Naive thymus-derived CD8-positive, alpha-beta T cell (primary cell): ENCODE data around the gene LYRM4. TPM values are rescaled to one million over a fixed set of nuclear protein-coding genes. Genes with fewer than 3 reads are reported as not detected.

Experiments used
- ATAC-seq, 2 donors: fragments of 150-1000 bp; cut with Tn5 transposase in 1 of 2; sonication (Bioruptor Pico), chemical (Tn5 transposase) in 1 of 2; 1 replicate in 1 of 2; 2 replicates in 1 of 2; pipeline ENCODE4 v1.10.0; 2021; ENCODE audit warnings: mild to moderate bottlenecking in 2 of 2, moderate library complexity in 2 of 2
- POLR2A ChIA-PET: fragments of 350-600 bp; sonication (Branson Sonifier 250); formaldehyde crosslinking; loops from one replicate; lab custom pipeline; 2021; ENCODE audit warnings: antibody characterized with exemption; lab: Charles Lee
- DNase-seq, 10 donors: peaks; one replicate each; pipeline versions ENCODE4 v3.0.0 to v3.0.0-alpha.2; 2020 to 2022
- H3K27ac Mint-ChIP-seq, 10 donors: one replicate each; pipeline ENCODE4 v1.8.0; 2020 to 2022; ENCODE audit warnings: mild to moderate bottlenecking in 10 of 10, mixed read lengths in 10 of 10, moderate library complexity in 4 of 10, inconsistent platforms in 1 of 10
- H3K27me3 Mint-ChIP-seq, 5 donors: one replicate each; pipeline ENCODE4 v1.8.0; 2021 to 2022; ENCODE audit warnings: mixed read lengths in 5 of 5
- H3K36me3 Mint-ChIP-seq, 3 donors: one replicate each; pipeline ENCODE4 v1.8.0; 2020 to 2022; ENCODE audit warnings: mixed read lengths in 3 of 3, mild to moderate bottlenecking in 2 of 3, inconsistent platforms in 1 of 3
- H3K4me1 Mint-ChIP-seq, 4 donors: one replicate each; pipeline ENCODE4 v1.8.0; 2021 to 2022; ENCODE audit warnings: mixed read lengths in 4 of 4
- H3K4me3 Mint-ChIP-seq, 10 donors: one replicate each; pipeline ENCODE4 v1.8.0; 2020 to 2022; ENCODE audit warnings: mild to moderate bottlenecking in 10 of 10, mixed read lengths in 10 of 10, moderate library complexity in 6 of 10, inconsistent platforms in 1 of 10
- H3K9me3 Mint-ChIP-seq, 9 donors: one replicate each; pipeline ENCODE4 v1.8.0; 2020 to 2022; ENCODE audit warnings: mixed read lengths in 9 of 9, mild to moderate bottlenecking in 3 of 9, inconsistent platforms in 1 of 9, moderate library complexity in 1 of 9
- polyA plus RNA-seq, 3 donors: library from polyadenylated mRNA; unstranded; fragments of 300-500 nt; fragmentation: Illumina TruSeq; gene quantifications; one replicate each; pipeline ENCODE4 v1.2.3, GENCODE V29; 2021
- total RNA-seq, 8 experiments: library from RNA in 2 of 8; stranded (reverse) in 2 of 8; gene quantifications; one replicate each; pipeline ENCODE4 v1.2.3 and lab custom pipeline; 2021 to 2026

LYRM4 gene
- total and polyA plus RNA-seq, 5 experiments from 2014 or later, result 27.8 to 56.8 (median 52.3) TPM

DNA sequence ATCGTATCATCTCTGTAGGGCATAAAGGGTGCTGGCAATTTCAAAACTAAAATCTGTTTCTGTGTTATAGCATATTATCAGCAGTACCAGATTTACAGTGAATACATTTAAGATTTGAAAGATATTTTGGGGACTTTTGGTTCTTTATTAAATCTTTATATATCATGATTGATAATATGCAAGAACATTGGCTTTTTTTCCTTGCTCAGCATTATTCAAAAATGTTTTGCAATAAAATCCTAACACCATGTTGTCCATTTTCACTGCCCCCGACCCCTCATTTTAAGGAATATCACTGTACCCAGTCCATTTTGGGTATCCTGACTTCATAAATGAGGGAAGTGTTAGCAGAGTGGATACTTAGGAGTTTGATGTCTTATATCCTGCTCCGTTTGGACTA lies 16.8 kb upstream of the LYRM4 start:
- Mint-ChIP-seq H3K4me3 (no peak overlapping the region), H3K9me3 (no peaks in the 10 kb centered on the region), H3K4me1 (peaks cover 17 to 38% (median 34%) of the 10 kb centered on the region in 4 donors), H3K36me3 (peaks cover 0 to 38% (median 7%) of the 10 kb centered on the region in 3 donors), H3K27ac (no peak overlapping the region), H3K27me3 (no peaks in the 10 kb centered on the region)
- POLR2A ChIA-PET, result no interaction called here
- no peak for DNase-seq
- ATAC-seq, result no peak

DNA sequence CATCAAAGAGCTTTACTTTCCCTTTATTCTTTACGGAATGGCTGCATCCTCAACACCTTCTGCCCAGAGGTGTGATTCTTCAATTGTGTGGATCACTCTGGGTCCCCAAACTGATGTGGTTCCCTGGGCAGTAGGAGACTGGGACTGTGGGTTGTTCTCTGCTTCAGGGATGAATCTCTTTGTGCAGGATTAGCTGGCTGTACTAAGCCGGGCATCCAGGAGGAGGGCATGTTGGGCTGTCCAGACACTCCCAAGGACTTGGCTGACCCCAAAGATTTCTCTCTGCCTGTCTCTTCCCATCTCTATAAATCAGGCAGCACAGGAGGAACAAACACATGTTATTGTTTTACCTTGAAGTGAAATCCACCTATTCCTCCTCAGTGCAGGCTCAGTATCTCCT lies 15.8 kb upstream of the LYRM4 start:
- peaks cover 0 to 37% (median 7%) of the 10 kb centered on the region in 3 donors for H3K36me3 Mint-ChIP-seq
- H3K4me1 Mint-ChIP-seq, result peaks cover 15 to 32% (median 30%) of the 10 kb centered on the region in 4 donors
- no peak overlapping the region for H3K4me3 Mint-ChIP-seq
- POLR2A ChIA-PET, result no interaction called here
- DNase-seq (no peak), ATAC-seq (no peak)
- H3K9me3 Mint-ChIP-seq, result no peaks in the 10 kb centered on the region
- no peaks in the 10 kb centered on the region for H3K27me3 Mint-ChIP-seq
- no peak overlapping the region for H3K27ac Mint-ChIP-seq

GRCh38 chr6:5275497-5275896 lies 14.7 kb upstream of the LYRM4 start:
- DNase-seq (no peak), ATAC-seq (no peak)
- Mint-ChIP-seq H3K36me3 (peaks cover 0 to 37% (median 13%) of the 10 kb centered on the region in 3 donors), H3K9me3 (no peaks in the 10 kb centered on the region), H3K4me1 (peaks cover 20 to 36% (median 34%) of the 10 kb centered on the region in 4 donors), H3K27ac (no peak overlapping the region), H3K4me3 (no peak overlapping the region), H3K27me3 (no peaks in the 10 kb centered on the region)
- POLR2A ChIA-PET, result no interaction called here

DNA sequence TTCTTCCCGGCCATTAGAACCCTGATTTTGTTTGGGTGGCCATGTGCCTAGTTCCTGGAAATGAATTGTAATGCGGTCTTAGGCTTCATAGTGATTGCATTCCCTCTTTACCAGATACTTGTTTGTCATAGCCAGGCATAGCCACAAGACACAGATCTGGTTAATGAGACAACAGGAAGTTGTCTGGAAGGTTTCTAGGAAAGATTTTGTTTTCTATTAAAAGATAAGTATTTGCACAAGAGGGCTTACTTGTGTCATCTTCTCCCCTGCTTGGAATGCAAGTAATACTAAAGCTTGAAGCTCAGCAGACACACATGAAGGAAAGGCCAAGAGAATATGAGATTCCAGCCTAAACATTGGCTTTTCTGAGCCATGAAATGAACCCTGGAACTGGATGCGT lies 13.5 kb upstream of the LYRM4 start:
- Mint-ChIP-seq H3K27me3 (no peaks in the 10 kb centered on the region), H3K4me3 (no peak overlapping the region), H3K4me1 (peaks cover 20 to 29% (median 27%) of the 10 kb centered on the region in 4 donors), H3K27ac (no peak overlapping the region), H3K9me3 (no peaks in the 10 kb centered on the region), H3K36me3 (peaks cover 0 to 40% (median 13%) of the 10 kb centered on the region in 3 donors)
- POLR2A ChIA-PET, result no interaction called here
- ATAC-seq (no peak), DNase-seq (no peak)

DNA sequence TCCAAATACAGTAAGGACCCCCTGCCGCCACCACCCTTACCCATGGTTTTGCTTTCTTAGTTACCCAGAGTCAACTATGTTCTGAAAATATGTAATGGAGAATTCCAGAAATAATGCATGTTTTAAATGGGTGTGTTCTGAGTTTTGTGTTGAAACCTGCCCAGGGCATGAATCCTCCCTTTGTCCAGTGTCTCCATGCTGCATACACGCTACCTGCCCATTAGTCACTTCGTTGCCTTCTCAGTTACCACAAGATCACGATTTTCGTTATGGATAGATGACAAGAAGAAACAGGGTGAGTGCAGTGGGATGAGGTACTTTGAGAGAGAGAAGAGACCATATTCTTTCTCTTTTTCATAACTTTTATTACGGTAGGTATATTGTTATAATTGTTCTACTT lies 11.2 kb upstream of the LYRM4 start:
- Mint-ChIP-seq H3K27me3 (no peaks in the 10 kb centered on the region), H3K4me3 (no peak overlapping the region), H3K4me1 (peaks cover 15 to 28% (median 19%) of the 10 kb centered on the region in 4 donors), H3K9me3 (no peaks in the 10 kb centered on the region), H3K27ac (no peak overlapping the region), H3K36me3 (peaks cover 0 to 42% (median 17%) of the 10 kb centered on the region in 3 donors)
- ATAC-seq, result no peak
- POLR2A ChIA-PET, result no interaction called here
- DNase-seq, result no peak

- no peak overlapping the region for H3K27ac Mint-ChIP-seq
- no peak overlapping the region for H3K4me3 Mint-ChIP-seq
Observed at GRCh38 chr6:5270093-5270680, 9.4 kb upstream of the LYRM4 start.

DNA sequence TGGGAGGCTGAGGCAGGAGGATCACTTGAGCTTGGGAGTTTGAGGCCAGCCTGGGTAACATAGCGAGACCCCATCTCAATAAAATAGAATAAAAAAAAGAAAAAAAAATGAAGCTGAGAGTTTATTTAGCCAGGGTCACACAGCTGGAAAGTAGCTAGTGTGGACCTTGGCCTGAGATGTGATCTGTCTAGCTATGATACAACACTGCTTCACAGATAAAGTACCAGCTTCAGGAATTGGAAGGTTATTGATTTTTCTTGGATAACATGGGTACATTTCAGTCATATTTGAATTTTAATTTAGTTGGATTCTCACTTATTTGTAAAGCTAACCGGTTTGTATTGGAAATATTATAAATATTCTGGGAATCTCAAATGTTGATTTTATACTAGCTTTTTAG lies 5.7 kb upstream of the LYRM4 start:
- no peak for DNase-seq
- H3K4me3 Mint-ChIP-seq, result no peak overlapping the region
- no peaks in the 10 kb centered on the region for H3K9me3 Mint-ChIP-seq

More at GRCh38 chr6:5270093-5270680, 9.4 kb upstream of the LYRM4 start:
- peaks cover 4 to 45% (median 17%) of the 10 kb centered on the region in 3 donors for H3K36me3 Mint-ChIP-seq
- no peak for DNase-seq
- H3K9me3 Mint-ChIP-seq, result no peaks in the 10 kb centered on the region
- POLR2A ChIA-PET, result interaction anchor here (0.6 kb wide), 1 partner anchor 1804 kb away, joined by 4 read pairs; no protein-coding TSS in a partner anchor
- no peaks in the 10 kb centered on the region for H3K27me3 Mint-ChIP-seq
- peaks cover 15 to 33% (median 22%) of the 10 kb centered on the region in 4 donors for H3K4me1 Mint-ChIP-seq
- no peak for ATAC-seq

GRCh38 chr6:5261545-5262109 lies 877 bp upstream of the LYRM4 start:
- peaks cover 2 to 19% (median 4%) of the 10 kb centered on the region in 3 donors for H3K36me3 Mint-ChIP-seq
- no peaks in the 10 kb centered on the region for H3K9me3 Mint-ChIP-seq
- no peaks in the 10 kb centered on the region for H3K27me3 Mint-ChIP-seq
- peak in 1 of 10 donors; percentile 15 for DNase-seq
- H3K4me1 Mint-ChIP-seq, result peaks cover 22 to 39% (median 34%) of the 10 kb centered on the region in 4 donors
- peak overlapping the region; percentile 93 to 99 (median 98) for H3K4me3 Mint-ChIP-seq
- POLR2A ChIA-PET, result interaction anchor here (1.1 to 2.7 kb wide), 3 partner anchors 84 to 117 kb away, joined by 3 to 19 read pairs (median 13); no protein-coding TSS in a partner anchor
- H3K27ac Mint-ChIP-seq, result peak overlapping the region; percentile 99 to 100 (median 100)
- ATAC-seq, result no peak

More for the DNA sequence above, 5.7 kb upstream of the LYRM4 start:
- Mint-ChIP-seq H3K27ac (peak overlapping the region in 1 of 10 donors; percentile 56), H3K4me1 (peaks cover 10 to 26% (median 18%) of the 10 kb centered on the region in 4 donors), H3K36me3 (peaks cover 4 to 32% (median 15%) of the 10 kb centered on the region in 3 donors), H3K27me3 (no peaks in the 10 kb centered on the region)
- POLR2A ChIA-PET, result no interaction called here
- no peak for ATAC-seq

DNA sequence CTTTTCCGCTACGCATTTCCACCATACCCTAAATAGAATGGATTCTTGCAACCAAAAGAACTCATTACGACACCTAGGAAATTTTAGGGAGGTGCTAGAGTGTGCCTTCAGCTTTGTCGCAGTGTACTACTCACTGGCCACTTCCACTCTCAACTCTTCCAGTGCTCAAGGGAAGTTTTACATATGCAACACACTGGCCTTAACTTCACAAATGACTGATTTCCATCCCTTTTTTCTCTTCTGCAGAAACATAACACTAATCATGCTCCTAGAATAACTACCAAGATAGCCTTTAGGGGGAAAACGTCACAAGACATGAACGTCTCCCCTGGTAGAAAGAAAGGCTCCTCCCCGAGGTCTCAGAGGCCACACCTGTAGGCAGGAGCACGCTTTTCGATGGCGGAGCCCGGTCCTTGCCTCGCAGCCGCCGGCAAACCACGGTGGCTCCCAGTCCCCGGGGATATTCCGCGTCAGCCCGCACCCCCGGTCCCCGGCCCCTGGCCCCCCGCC lies 584 bp downstream of the LYRM4 start:
- Mint-ChIP-seq H3K4me3 (peak overlapping the region; percentile 93 to 99 (median 98)), H3K4me1 (peaks cover 22 to 39% (median 29%) of the 10 kb centered on the region in 4 donors), H3K9me3 (no peaks in the 10 kb centered on the region), H3K36me3 (peaks cover 0 to 12% (median 2%) of the 10 kb centered on the region in 3 donors), H3K27ac (peak overlapping the region; percentile 97 to 100 (median 100)), H3K27me3 (no peaks in the 10 kb centered on the region)
- POLR2A ChIA-PET, result interaction anchor here (0.7 to 2.7 kb wide), 3 partner anchors 82 to 256 kb away, joined by 3 to 19 read pairs (median 13); no protein-coding TSS in a partner anchor
- DNase-seq, result peak; percentile 62 to 89 (median 78)
- peak; percentile 75 to 76 for ATAC-seq

DNA sequence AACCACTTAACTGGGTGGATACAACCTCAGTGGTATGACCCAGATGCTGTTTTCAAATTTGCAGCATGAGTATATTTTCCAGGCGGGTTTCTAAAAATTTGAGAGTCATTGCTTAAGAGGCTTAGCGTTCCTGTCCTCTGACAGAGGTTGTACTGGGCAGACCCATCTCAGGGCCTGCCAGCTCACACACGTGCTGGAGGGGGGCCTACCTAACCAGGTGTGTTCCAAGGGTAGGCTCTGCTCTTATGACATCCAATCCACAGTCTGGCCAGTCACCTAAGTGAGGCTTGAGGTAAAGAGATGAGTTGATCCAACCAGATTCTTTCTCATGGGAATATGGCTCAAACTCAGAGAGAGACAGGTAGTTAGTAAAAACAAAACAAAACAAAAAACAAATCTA lies 1.3 kb downstream of the LYRM4 start:
- peak overlapping the region; percentile 97 to 100 (median 100) for H3K27ac Mint-ChIP-seq
- no peak for ATAC-seq
- POLR2A ChIA-PET, result interaction anchor here (2.5 to 2.7 kb wide), 2 partner anchors 82 to 85 kb away, joined by 13 to 19 read pairs; no protein-coding TSS in a partner anchor
- no peaks in the 10 kb centered on the region for H3K27me3 Mint-ChIP-seq
- H3K4me3 Mint-ChIP-seq, result peak overlapping the region; percentile 93 to 99 (median 98)
- peaks cover 25 to 39% (median 29%) of the 10 kb centered on the region in 4 donors for H3K4me1 Mint-ChIP-seq
- no peak for DNase-seq
- H3K9me3 Mint-ChIP-seq, result no peaks in the 10 kb centered on the region
- peaks cover 0 to 20% (median 4%) of the 10 kb centered on the region in 3 donors for H3K36me3 Mint-ChIP-seq

DNA sequence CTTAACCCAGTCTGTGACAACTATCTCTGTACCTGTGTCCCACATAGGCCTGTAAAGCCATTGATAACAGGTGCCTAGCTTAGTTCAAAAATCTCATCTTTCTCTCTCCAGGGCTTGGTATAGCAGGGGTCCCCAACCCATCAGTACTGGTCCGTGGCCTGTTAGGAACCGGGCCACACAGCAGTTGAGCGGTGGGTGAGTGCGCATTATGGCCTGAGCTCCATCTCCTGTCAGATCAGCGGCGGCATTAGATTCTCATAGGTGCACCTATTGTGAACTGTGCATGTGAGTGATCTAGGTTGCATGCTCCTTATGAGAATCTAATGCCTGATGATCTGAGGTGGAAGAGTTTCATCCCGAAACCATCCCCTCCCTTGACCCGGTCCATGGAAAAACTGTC lies 3.4 kb downstream of the LYRM4 start:
- H3K27ac Mint-ChIP-seq, result peak overlapping the region in 1 of 10 donors; percentile 50
- peaks cover 2 to 36% (median 19%) of the 10 kb centered on the region in 3 donors for H3K36me3 Mint-ChIP-seq
- POLR2A ChIA-PET, result no interaction called here
- no peak for DNase-seq
- H3K27me3 Mint-ChIP-seq, result no peaks in the 10 kb centered on the region
- no peak for ATAC-seq
- peaks cover 21 to 43% (median 29%) of the 10 kb centered on the region in 4 donors for H3K4me1 Mint-ChIP-seq
- no peak overlapping the region for H3K4me3 Mint-ChIP-seq
- H3K9me3 Mint-ChIP-seq, result no peaks in the 10 kb centered on the region

DNA sequence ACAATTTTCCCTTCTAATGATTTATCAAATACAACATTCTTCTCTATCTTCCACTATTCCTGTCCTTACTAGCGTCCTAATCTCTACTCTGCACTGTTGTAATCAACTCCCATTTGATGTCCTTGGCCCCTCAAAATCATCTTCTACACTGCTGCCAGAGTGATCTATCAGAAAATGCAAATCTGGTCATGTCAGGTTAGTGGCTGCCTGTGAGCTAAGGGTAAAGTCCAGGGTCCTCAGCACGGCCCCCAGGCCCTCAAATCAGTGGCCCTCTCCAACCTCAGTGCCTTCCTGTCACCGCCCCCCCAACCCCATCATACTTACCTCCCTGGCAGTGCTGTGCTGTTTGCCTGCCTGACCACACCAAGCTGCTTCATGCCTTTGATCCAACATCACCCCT lies 3.8 kb downstream of the LYRM4 start:
- POLR2A ChIA-PET, result no interaction called here
- DNase-seq (no peak), ATAC-seq (no peak)
- Mint-ChIP-seq H3K4me3 (no peak overlapping the region), H3K4me1 (peaks cover 21 to 46% (median 28%) of the 10 kb centered on the region in 4 donors), H3K9me3 (no peaks in the 10 kb centered on the region), H3K36me3 (peaks cover 5 to 36% (median 23%) of the 10 kb centered on the region in 3 donors), H3K27me3 (no peaks in the 10 kb centered on the region), H3K27ac (peak overlapping the region in 1 of 10 donors; percentile 13)

DNA sequence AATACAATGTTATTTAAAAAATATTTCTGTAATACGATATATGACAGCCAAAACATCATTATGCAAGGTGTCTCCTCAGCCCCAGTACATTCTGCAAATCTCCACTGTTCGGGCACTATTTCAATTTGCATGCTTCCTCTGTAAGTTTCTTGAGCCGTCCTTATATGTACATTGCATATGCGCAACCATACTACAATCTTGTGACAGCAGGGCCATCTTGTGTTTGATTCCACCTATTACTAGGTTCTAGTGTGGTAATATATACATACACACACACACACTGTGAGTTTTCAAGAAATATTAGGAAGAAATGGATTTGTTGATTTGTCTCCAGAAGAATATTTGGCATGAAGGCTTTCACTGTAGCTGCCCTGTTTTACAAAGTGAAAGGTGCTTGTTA lies 9.8 kb downstream of the LYRM4 start:
- Mint-ChIP-seq H3K4me3 (no peak overlapping the region), H3K4me1 (peaks cover 0 to 45% (median 14%) of the 10 kb centered on the region in 4 donors), H3K36me3 (peaks cover 11 to 31% (median 30%) of the 10 kb centered on the region in 3 donors), H3K9me3 (no peaks in the 10 kb centered on the region), H3K27me3 (no peaks in the 10 kb centered on the region), H3K27ac (no peak overlapping the region)
- POLR2A ChIA-PET, result no interaction called here
- DNase-seq (no peak), ATAC-seq (no peak)
